HL-60 (cell line): ENCODE data around the gene NDFIP1.
A peak's percentile ranks its signal among the peaks of the same experiment; 100 is the strongest.

Experiments
- DNase-seq, 2 experiments: peaks; one replicate each; pipeline ENCODE4 v3.0.0-alpha.2; 2010 to 2020; ENCODE audit warnings: low read depth in 1 of 2, low spot score in 1 of 2
- H3K27ac ChIP-seq: fragments of 250-450 bp; sonication (Bioruptor Pico); replicated peaks from 2 replicates; pipeline ENCODE4 v1.5.1; 2020; ENCODE audit warnings: mild to moderate bottlenecking, moderate library complexity
- H3K27me3 ChIP-seq: fragments of 250-450 bp; sonication (Bioruptor Pico); 2 replicates; pipeline ENCODE4 v1.5.1; 2021; ENCODE audit warnings: mild to moderate bottlenecking, moderate library complexity; ENCODE audit not compliant: insufficient read depth, poor library complexity, severe bottlenecking
- H3K4me3 ChIP-seq: replicated peaks from 2 replicates; pipeline ENCODE4 v1.5.1; 2011; ENCODE audit warnings: mild to moderate bottlenecking, control low read depth, low read length; ENCODE audit not compliant: insufficient read depth
- CTCF ChIP-seq: IDR thresholded peaks from one replicate; pipeline ENCODE4 v1.5.1; 2011; ENCODE audit warnings: low read length, control low read depth, inconsistent platforms; ENCODE audit not compliant: insufficient read depth
- GABPA ChIP-seq: IDR thresholded peaks from 2 replicates; pipeline ENCODE4 v1.6.1; 2012; ENCODE audit warnings: low read depth
- POLR2AphosphoS5 ChIP-seq: IDR thresholded peaks from 2 replicates; pipeline ENCODE4 v1.6.1; 2012; ENCODE audit warnings: low read depth
- REST ChIP-seq: IDR thresholded peaks from 2 replicates; pipeline ENCODE4 v1.6.1; 2012; ENCODE audit warnings: low read depth; ENCODE audit not compliant: insufficient replicate concordance
- SPI1 ChIP-seq: IDR thresholded peaks from 2 replicates; pipeline ENCODE4 v1.6.1; 2012; ENCODE audit warnings: low read depth, mild to moderate bottlenecking, borderline replicate concordance

Gene NDFIP1

GRCh38 chr5:142095035-142095434, 13.5 kb upstream of the NDFIP1 start:
- TF ChIP-seq CTCF (no peak), REST (no peak), POLR2AphosphoS5 (no peak), GABPA (no peak), SPI1 (no peak)
- H3K27ac ChIP-seq, result no peak overlapping the region
- DNase-seq, result no peak
- no peak overlapping the region for H3K4me3 ChIP-seq
- no peaks in the 10 kb centered on the region for H3K27me3 ChIP-seq

GRCh38 chr5:142095651-142096330, 12.8 kb upstream of the NDFIP1 start:
- TF ChIP-seq POLR2AphosphoS5 (no peak), GABPA (no peak), SPI1 (no peak), REST (no peak), CTCF (no peak)
- Histone ChIP-seq H3K4me3 (no peak overlapping the region), H3K27ac (no peak overlapping the region), H3K27me3 (no peaks in the 10 kb centered on the region)
- peak in 1 of 2 experiments; percentile 33 for DNase-seq

- DNase-seq, result no peak
- TF ChIP-seq GABPA (no peak), SPI1 (no peak), CTCF (no peak), REST (no peak), POLR2AphosphoS5 (no peak)
- Histone ChIP-seq H3K27ac (no peak overlapping the region), H3K4me3 (no peak overlapping the region), H3K27me3 (no peaks in the 10 kb centered on the region)
Measured at GRCh38 chr5:142096382-142096781, 12.2 kb upstream of the NDFIP1 start.
